Superior temporal gyrus (tissue), 1 donor: ENCODE measurements around the gene NDUFS7.

Source experiments
- DNase-seq: peaks from one replicate; pipeline ENCODE4 v3.0.0-alpha.2; 2016; ENCODE audit errors: extremely low spot score

Gene NDUFS7

DNA sequence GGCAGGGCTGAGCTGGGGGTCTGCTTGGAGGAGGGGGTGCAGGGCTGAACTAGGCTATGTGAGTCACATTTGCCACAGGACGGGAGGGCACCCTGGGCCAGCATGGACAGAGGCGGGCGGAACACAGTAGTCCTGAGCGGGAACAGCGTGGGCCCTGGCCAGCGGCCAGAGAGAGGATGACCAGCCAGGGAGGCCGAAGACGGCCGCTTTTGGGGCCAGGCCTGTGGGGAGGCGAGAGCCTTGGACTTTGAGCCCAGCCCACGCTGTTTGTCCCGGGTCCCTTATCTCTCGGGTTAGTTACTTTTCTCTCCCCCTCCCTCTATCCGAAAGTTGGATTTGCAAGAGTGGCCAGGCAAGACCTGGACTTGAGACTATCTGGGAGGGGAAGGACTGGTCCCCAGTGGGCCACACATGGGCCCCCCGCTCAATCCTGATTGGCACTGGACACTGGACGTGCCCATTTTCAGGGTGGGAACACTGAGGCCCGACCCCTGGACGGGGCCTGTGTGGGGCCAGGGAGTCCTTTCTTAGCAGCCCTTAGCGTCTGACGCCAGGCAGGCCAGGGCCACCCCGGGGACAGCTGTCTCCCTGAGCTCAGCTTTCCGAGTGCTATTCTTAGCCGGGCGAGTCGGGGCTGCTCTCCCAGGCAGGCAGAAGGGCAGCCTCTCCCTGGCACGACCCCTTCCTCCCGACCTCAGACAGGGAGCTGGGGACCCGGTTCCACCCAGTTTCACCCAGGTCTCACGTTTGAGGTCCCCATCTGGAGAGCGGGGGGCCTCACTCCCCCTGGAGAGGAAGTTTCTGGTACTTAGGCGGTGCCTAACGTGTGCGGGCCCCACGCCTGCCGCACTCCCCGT, 16.8 kb downstream of the NDUFS7 start:
- DNase-seq: no peak

GRCh38 chr19:1401138-1401888, 17.6 kb downstream of the NDUFS7 start, which contains the start of gene GAMT:
TSS of gene GAMT (minus strand) at chr19:1401542. CDS start at chr19:1401476, 66 bp downstream.
- DNase-seq: no peak

DNA sequence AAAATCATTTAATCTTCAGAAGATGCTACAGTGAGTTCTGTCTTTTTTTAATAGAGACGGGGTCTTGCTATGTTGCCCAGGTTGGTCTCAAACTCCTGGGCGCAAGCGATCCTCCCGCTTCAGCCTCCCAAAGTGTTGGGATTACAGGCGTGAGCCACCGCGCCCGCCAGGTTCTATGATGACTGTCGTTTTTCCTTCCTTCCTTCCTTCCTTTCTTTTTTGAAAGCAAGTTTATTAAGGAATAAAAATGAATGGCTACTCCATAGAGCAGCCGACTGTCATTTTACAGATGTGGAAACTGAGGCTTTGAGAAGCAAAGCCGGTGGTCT, 18.1 kb downstream of the NDUFS7 start:
- DNase-seq: no peak

DNA sequence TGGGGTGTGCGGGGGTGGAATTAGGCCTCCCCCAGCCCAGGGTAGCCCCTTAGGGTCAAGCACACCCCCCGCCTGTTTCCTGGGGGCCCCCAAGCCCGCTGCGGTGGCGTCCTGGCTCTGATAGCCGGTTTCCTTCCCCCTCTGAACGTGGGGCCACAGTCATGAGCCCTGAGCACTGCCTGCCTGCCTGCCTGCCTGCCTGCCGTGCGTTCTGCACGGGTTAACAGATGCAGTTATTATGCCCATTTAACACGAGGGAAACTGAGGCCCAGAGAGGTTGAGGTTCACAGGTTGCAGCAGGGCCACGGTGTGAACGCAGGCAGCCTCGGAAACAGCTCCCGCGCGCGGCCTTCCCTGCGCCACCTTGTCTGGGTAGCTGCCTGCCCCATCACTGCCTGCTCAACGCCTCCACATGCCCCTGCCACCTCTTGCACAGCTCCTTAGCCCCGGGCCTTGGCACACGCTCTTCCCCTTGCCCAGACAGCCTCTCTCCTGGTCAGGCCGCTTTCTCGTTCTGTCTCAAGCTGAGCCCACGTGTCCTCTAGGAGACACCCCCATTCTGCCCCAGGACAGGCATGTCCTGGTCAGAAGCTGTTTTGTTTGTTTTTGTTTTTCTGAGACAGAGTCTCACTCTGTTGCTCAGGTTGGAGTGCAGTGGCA, 18.8 kb downstream of the NDUFS7 start:
- DNase-seq: no peak

DNA sequence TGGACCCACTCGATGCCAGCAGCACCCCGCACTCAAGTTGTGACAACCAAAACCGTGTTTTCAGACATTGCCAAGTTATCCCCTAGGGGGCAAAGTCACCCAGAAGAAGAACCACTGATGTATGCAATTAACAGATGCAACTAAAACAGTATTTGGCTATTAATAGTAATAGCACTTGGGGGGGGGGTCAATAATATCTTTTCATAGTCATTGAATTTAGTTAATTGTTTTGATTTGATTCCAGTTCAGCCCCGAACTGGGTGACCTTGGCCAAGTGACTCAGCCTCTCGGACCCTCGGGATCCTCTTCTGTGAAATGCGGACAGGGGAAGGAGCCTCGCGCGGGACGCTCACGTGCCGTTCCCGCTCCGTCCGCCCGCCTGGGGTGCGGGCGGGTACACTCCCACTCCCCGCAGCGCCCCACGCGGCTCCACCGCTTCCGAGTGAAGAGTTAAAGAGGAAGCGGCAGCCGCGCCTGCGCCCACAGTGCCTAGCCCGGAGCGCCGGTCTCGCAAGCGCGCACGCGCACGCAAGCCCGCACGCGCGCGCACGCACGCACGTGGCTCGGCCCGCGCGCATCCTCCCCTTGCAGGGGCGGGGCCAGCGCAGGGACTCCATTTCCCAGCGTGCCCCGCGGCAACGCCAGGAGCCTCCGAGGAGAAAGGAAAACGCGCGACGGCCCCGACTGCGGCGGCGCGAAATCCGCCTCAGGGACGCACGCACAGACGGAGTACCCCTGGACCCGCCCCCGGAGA, 23.2 kb downstream of the NDUFS7 start:
- peak; percentile 98 for DNase-seq

- DNase-seq: no peak
Observed at GRCh38 chr19:1407528-1408299, 24.0 kb downstream of the NDUFS7 start, which contains the start of gene DAZAP1. TSS of gene DAZAP1 (plus strand) at chr19:1407586. CDS start at chr19:1407774, 188 bp downstream.

DNA sequence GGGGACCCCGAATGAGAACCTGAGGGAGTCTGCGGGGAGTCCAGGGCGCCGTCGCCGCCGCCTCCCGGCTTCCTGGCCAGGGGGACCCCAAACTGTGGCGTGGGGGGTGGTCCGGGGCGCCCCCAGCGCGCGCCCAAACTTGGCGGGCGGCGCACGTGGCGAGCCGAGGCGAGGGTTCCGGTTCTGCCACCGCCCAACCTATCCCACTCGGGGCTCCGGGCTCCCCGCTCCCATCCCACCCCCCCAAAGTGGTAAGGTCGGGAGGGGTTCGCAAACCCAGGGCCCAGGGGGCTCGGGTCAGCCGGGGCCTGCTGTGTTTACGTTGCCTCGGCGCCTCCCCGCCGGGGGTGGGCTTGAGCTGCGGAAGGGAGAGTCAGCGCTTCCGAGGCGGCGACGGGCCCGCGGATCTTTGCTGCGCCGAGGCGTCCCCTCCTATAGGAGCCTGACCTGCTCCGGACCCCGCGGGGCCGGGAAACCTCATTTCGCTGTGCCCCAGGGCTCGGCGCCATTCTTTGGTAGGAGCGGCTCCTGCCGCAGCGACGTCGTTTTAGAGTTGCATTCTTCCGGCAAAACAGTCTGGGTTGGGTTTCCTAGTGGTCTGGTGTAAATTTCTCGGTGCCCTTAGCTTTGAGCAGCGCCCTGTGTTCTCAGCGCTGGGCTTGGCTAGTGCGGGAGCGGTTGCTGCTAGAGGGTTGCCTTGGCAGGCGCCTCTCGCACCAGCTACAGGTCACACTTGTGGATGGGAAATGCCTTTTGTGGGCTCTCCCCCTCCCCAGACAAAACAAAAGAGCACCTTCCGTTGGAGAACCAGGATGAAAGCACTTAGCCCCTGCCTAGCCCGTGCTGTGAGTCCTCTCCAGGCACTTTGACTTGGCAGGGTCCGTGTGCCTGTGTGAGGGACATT, 24.8 kb downstream of the NDUFS7 start:
- DNase-seq: no peak

DNA sequence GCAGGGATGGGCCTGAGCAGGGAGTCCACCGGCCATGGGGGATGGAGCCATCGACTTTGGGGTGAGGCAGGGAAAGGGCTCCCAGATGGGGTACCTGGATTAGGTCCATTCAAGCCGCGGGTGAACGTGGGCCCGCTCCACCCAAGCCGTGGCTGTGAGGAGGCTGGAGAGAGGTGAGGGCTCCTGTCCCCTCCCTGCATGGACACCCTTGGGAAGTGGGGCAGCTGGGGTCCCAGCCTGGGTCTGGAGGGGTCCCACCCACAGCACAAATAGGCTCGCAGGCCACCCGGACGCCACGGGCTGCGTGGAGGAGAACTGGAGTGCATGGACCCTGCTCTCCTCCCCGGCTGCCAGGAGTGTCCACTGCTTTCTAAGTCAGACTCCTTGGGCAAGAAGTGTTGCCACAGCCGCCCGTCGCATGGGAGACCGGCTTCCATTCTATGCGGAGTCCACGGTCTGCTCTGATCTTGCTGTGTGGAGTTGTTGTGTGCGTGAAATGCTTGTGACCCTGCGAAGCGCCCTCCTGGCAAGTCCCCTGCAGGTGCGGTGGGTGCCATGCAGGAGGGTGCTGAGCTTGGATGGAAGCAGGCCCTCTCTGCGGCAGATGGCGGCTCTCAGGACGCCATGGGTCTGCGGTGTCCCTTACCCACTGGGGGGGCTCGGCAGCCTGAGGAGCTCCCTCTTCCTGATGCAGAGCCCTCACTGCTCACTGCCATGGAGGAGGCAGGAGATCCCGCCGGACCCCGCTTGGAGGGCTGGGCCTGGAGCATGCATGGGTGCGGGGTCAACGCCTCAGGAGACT, 25.7 kb downstream of the NDUFS7 start:
- no peak for DNase-seq

GRCh38 chr19:1410136-1410786, 26.6 kb downstream of the NDUFS7 start:
- DNase-seq: no peak

GRCh38 chr19:1410789-1411188, 27.1 kb downstream of the NDUFS7 start:
- no peak for DNase-seq

GRCh38 chr19:1411255-1412191, 27.8 kb downstream of the NDUFS7 start:
- DNase-seq: peak; percentile 98

DNA sequence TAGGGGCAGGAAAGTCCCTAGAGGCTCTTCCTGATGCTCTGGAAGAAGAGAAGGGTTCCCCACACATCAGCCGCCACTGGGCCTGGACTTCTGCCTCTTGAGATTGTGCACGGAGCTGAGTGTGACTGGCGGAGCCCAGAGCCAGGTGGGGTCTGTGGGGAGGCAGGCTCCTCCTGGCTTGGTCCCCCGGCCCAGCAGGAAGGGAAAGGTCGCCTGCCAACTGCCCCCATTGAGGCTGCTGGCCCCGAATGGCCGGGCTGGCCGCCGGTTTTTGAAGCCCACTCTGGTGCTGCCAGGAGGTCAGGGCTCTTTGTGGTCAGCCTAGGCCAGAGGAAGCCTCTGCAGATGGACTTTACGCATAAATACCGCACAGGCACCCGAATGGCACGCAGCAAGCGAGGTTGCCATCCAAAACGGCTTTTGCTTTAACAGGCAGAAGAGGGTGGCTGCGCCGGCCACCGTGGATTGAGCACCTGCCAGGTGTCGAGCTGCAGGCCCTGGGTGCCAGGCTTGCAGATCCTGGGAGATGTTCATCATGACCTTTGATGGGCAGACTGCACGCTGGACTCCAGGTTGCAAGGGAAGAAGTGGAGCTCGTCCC, 28.7 kb downstream of the NDUFS7 start:
- no peak for DNase-seq

DNA sequence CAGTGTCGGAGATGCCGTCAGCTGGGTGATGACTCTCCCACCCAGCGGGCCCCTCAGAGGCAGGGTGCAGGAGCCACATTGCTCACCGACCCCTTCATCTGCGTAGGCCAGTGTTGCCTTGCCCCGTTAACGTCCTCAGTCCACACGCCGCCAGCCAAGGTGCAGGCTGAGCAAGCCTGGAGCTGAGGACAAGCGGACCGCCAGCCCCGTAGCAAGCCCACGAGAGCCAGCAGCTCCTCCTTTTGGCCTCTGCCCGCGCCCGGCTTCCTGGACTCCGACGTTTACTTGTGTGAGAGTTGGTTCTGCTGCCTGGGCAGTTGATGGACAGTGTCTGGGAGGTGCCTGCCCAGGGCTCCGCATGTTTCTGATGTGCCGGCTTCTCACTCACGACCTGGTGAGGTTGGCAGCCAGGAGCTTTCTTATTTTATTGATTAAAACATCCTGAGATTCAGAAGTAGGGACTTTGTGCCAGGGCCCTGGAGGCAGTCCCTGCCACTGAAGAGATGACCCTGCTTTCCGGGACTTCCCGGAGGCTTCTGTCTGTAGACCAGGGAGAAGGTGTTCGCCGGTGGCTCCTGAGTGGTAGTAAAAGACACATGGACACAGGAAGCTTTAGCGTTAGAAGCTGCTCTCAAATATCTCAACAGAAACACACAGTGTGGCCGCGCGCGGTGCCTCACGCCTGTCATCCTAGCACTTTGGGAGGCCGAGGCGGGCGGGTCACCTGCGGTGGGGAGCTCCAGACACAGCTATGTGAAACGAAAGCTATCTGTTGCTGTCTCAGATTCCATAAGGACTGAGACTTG, 29.5 kb downstream of the NDUFS7 start:
- DNase-seq: no peak

DNA sequence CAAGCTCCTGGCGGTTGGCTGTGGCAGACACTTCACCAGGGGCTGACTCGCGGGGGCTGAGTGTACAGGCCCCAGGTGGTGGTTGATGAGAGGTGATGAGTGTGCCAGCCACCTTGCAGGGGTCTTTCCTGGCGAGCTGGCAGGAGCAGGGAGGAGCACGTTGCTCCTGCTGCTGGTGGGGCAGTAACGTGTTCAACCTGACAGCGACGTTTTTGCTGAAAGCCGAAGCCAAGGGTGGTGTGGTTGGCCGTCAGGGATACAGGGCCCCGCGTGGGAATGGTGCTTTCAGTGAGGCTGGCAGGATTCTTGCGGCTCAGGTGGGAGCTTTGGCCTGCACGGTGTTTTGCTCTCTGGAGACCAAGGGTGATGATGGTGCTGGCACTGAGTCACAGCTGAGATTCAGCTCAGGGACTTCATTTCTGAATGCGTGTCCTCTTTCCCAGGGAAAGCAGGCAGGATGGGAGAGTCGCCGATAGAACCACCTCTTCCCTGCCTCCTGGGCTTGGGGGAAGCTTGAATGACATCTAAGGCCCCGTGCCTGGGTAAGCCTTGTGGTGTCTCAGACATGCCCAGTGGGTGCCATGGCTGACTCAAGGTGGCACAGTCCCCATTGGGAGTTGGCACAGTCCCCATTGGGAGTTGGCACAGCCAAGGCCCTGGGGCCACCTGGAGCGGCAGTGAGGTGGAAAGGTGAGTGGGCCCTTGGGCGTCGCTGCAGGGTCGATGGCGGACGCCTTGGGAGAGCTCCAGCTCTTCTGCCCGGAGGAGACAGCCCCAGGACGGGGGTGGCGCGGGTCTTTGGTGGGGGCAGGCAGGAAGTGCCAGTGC, 32.5 kb downstream of the NDUFS7 start:
- no peak for DNase-seq

DNA sequence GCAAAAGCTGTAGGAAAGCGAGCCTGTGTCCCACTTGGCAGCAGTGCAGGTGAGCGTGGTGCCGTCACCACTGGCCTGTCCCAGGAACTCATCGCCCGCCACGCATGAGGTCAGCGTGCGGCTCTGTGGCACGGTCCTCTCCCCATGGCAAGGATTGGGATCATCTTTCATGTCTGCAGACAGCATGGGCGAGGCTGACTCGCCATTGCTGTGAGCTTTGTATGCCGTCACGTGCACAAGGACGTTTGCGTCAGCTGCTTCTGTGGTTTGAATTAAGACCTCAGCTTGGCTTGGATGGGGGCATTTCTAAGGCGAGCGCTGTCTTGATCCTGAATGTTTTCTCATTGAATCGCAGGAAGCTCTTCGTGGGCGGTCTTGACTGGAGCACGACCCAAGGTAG, 33.4 kb downstream of the NDUFS7 start:
- DNase-seq: no peak
